Naive thymus-derived CD8-positive, alpha-beta T cell (primary cell): ENCODE measurements around the gene LIMK2. TPM values are rescaled to one million over a fixed set of nuclear protein-coding genes. Genes with fewer than 3 reads are reported as not detected.

Experiments
- ATAC-seq, 2 donors: fragments of 150-1000 bp; cut with Tn5 transposase in 1 of 2; sonication (Bioruptor Pico), chemical (Tn5 transposase) in 1 of 2; 1 replicate in 1 of 2; 2 replicates in 1 of 2; pipeline ENCODE4 v1.10.0; 2021; ENCODE audit warnings: mild to moderate bottlenecking in 2 of 2, moderate library complexity in 2 of 2
- POLR2A ChIA-PET: fragments of 350-600 bp; sonication (Branson Sonifier 250); formaldehyde crosslinking; loops from one replicate; lab custom pipeline; 2021; ENCODE audit warnings: antibody characterized with exemption; lab: Charles Lee
- DNase-seq, 10 donors: peaks; one replicate each; pipeline versions ENCODE4 v3.0.0 to v3.0.0-alpha.2; 2020 to 2022
- H3K27ac Mint-ChIP-seq, 10 donors: one replicate each; pipeline ENCODE4 v1.8.0; 2020 to 2022; ENCODE audit warnings: mild to moderate bottlenecking in 10 of 10, mixed read lengths in 10 of 10, moderate library complexity in 4 of 10, inconsistent platforms in 1 of 10
- H3K27me3 Mint-ChIP-seq, 5 donors: one replicate each; pipeline ENCODE4 v1.8.0; 2021 to 2022; ENCODE audit warnings: mixed read lengths in 5 of 5
- H3K36me3 Mint-ChIP-seq, 3 donors: one replicate each; pipeline ENCODE4 v1.8.0; 2020 to 2022; ENCODE audit warnings: mixed read lengths in 3 of 3, mild to moderate bottlenecking in 2 of 3, inconsistent platforms in 1 of 3
- H3K4me1 Mint-ChIP-seq, 4 donors: one replicate each; pipeline ENCODE4 v1.8.0; 2021 to 2022; ENCODE audit warnings: mixed read lengths in 4 of 4
- H3K4me3 Mint-ChIP-seq, 10 donors: one replicate each; pipeline ENCODE4 v1.8.0; 2020 to 2022; ENCODE audit warnings: mild to moderate bottlenecking in 10 of 10, mixed read lengths in 10 of 10, moderate library complexity in 6 of 10, inconsistent platforms in 1 of 10
- H3K9me3 Mint-ChIP-seq, 9 donors: one replicate each; pipeline ENCODE4 v1.8.0; 2020 to 2022; ENCODE audit warnings: mixed read lengths in 9 of 9, mild to moderate bottlenecking in 3 of 9, inconsistent platforms in 1 of 9, moderate library complexity in 1 of 9
- polyA plus RNA-seq, 3 donors: library from polyadenylated mRNA; unstranded; fragments of 300-500 nt; fragmentation: Illumina TruSeq; gene quantifications; one replicate each; pipeline ENCODE4 v1.2.3, GENCODE V29; 2021
- total RNA-seq, 8 experiments: library from RNA in 2 of 8; stranded (reverse) in 2 of 8; gene quantifications; one replicate each; pipeline ENCODE4 v1.2.3 and lab custom pipeline; 2021 to 2026

Gene LIMK2
- total and polyA plus RNA-seq, 5 experiments from 2014 or later, result 7.4 to 26.5 (median 20.7) TPM

DNA sequence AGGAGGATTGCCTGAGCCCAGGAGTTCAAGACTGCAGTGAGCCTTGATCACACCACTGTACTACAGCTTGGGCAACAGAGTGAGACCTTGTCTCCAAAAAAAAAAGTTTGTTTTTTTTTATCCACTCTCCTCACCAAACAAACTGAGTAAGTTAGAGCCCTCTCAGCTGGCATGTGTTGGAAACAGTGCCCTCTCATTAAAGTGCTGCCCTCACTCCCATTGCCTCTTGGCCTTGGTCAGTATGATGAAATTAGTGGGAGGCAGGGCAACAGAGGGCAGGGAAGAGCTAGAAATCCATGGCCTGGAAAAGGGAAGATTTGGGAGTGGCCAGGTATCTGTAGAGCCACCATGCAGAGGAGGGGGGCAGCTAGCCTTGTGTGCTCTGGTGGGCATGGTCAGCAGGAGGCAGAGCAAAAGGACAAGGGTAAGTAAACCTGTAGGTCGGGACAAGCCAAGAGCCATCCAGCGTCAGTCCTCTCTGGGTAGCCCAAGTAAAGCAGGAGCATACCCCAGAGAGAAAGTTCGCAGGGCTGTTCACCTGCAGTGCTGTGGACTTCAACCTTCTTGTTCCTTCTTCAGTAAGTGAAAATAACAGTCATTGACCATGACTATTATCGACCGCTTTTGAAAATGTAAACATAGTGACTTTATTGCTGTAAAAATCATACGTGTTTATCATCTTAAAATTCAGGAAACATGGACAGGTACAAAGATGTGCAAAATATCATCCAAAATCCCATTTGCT lies 52.0 kb downstream of the LIMK2 start:
- no peaks in the 10 kb centered on the region for H3K9me3 Mint-ChIP-seq
- peaks cover 0 to 62% (median 22%) of the 10 kb centered on the region in 3 donors for H3K36me3 Mint-ChIP-seq
- POLR2A ChIA-PET, result interaction anchor here (1.1 to 2.5 kb wide), 3 partner anchors 9 to 15 kb away, joined by 4 to 7 read pairs (median 6); no protein-coding TSS in a partner anchor
- H3K27me3 Mint-ChIP-seq, result no peaks in the 10 kb centered on the region
- peak overlapping the region in 1 of 10 donors; percentile 66 for H3K27ac Mint-ChIP-seq
- DNase-seq (peak in 1 of 10 donors; percentile 15), ATAC-seq (no peak)
- peaks cover 2 to 18% (median 12%) of the 10 kb centered on the region in 4 donors for H3K4me1 Mint-ChIP-seq
- H3K4me3 Mint-ChIP-seq, result no peak overlapping the region

DNA sequence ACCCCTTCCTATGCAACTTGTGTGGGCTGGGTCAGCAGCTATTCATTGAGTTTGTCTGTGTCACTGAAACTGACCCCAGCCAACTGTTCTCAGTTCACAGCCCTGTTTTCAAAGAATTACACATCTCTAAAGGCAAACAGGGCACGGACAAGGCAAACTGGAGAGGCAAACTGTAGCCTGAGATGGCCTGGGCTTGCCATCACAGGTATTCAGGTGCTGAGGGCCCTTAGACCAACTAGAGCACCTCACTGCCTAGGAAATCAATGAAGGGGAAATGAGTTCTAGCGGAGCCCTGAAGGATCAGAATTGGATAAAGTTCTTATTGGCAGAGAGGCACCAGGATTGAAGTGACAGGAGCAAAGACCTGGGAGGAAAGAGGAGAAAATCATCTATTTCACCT lies 56.2 kb downstream of the LIMK2 start:
- POLR2A ChIA-PET, result interaction anchor here (1.6 to 22.1 kb wide), 4 partner anchors 10 to 57 kb away, joined by 3 to 1498 read pairs (median 75); partner anchors contain the start of genes LIMK2 and PIK3IP1
- DNase-seq (peak in 1 of 10 donors; percentile 8), ATAC-seq (no peak)
- peak overlapping the region in 6 of 10 donors; percentile 18 to 74 (median 36) for H3K27ac Mint-ChIP-seq
- H3K9me3 Mint-ChIP-seq, result no peaks in the 10 kb centered on the region
- no peak overlapping the region for H3K4me3 Mint-ChIP-seq
- peaks cover 0 to 32% (median 10%) of the 10 kb centered on the region in 3 donors for H3K36me3 Mint-ChIP-seq
- no peaks in the 10 kb centered on the region for H3K27me3 Mint-ChIP-seq
- peaks cover 33 to 54% (median 37%) of the 10 kb centered on the region in 4 donors for H3K4me1 Mint-ChIP-seq

DNA sequence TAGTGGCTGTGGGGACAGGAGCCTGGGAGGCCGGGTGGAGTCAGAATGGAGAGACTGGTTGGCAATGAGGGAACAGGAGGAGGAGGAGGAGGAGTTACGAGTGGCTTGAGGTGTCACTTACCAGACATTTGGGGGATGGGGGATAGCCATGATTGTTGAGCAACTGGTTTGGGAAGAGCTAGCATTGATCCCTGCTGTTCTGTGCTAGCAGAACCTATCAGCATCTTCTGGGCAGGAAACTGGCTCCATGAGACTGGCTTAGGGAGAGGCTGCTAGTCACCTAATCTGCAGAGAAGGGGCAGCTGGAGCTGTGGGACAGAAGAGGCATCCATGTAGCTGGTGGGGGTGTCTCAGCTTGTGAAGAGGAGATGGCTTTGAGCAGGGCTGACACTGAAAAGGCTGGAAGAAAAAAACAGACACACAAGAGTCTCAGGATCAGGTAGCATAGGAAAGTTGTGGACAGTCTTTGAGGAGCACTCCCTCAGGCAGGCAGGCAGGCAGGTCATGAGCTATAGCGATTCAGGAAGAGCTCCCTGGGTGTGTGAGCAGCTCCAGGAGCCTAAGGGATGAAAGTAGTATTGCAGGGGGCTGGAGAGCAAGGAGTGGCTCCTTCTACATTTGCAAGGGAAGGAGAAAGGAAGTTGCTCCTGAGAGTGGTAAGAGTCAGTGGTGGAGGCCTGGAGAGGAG lies 57.9 kb downstream of the LIMK2 start:
- Mint-ChIP-seq H3K27me3 (no peaks in the 10 kb centered on the region), H3K27ac (peak overlapping the region; percentile 24 to 95 (median 88)), H3K9me3 (no peaks in the 10 kb centered on the region), H3K4me3 (peak overlapping the region in 3 of 10 donors; percentile 5 to 74 (median 35)), H3K36me3 (peaks cover 0 to 35% (median 8%) of the 10 kb centered on the region in 3 donors), H3K4me1 (peaks cover 41 to 70% (median 51%) of the 10 kb centered on the region in 4 donors)
- ATAC-seq (no peak), DNase-seq (peak in 1 of 10 donors; percentile 34)
- POLR2A ChIA-PET, result interaction anchor here (0.6 to 22.1 kb wide), 10 partner anchors 8 to 688 kb away, joined by 3 to 1498 read pairs (median 21); partner anchors contain the start of genes LIMK2, PATZ1 and PIK3IP1

DNA sequence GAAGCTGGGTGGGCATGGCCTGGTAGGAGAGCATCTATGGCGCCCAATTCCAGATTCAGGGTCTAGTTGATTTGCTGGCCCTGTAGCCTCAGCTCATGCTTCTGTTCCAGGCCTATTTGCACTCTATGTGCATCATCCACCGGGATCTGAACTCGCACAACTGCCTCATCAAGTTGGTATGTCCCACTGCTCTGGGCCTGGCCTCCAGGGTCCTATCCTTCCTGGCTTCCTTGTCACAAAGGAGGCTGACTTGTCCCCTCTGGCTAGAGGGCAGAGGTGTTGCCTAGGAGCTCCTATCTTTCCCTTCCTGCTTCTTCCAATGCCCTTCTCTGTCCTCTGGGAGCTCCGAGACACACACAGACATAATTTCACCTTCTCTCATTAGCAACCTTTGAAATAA lies 58.9 kb downstream of the LIMK2 start:
- no peaks in the 10 kb centered on the region for H3K27me3 Mint-ChIP-seq
- peak overlapping the region in 4 of 10 donors; percentile 6 to 68 (median 50) for H3K4me3 Mint-ChIP-seq
- ATAC-seq, result no peak
- H3K9me3 Mint-ChIP-seq, result no peaks in the 10 kb centered on the region
- H3K27ac Mint-ChIP-seq, result peak overlapping the region; percentile 79 to 97 (median 94)
- DNase-seq, result peak in 1 of 10 donors; percentile 30
- POLR2A ChIA-PET, result interaction anchor here (0.6 to 22.1 kb wide), 10 partner anchors 7 to 74 kb away, joined by 3 to 1498 read pairs (median 36); partner anchors contain the start of genes LIMK2, PATZ1 and PIK3IP1
- H3K4me1 Mint-ChIP-seq, result peaks cover 44 to 79% (median 60%) of the 10 kb centered on the region in 4 donors
- peaks cover 0 to 36% (median 8%) of the 10 kb centered on the region in 3 donors for H3K36me3 Mint-ChIP-seq

DNA sequence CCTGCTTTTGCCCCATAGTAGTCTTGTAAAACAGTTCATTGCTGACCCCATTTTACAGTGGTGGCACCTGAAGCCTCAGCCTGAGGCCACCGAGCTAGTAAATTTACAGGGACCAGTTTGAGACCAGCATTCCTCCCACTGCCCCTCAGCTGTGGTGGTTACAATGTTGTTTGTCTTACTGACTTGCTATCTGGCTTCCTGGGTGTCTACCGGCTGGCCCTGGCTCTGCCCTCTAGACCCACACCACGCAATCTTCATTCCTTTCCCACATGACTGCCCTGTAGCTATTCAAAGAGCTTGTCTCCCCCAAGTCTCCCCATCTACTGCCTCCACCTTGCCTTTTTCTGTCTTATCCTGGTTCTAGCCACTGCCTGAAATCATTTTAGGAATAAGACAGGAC lies 59.4 kb downstream of the LIMK2 start:
- DNase-seq (no peak), ATAC-seq (peak in 1 of 2 donors; percentile 24)
- H3K27ac Mint-ChIP-seq, result peak overlapping the region; percentile 79 to 97 (median 94)
- peaks cover 0 to 35% (median 8%) of the 10 kb centered on the region in 3 donors for H3K36me3 Mint-ChIP-seq
- peaks cover 44 to 77% (median 63%) of the 10 kb centered on the region in 4 donors for H3K4me1 Mint-ChIP-seq
- H3K9me3 Mint-ChIP-seq, result no peaks in the 10 kb centered on the region
- H3K27me3 Mint-ChIP-seq, result no peaks in the 10 kb centered on the region
- H3K4me3 Mint-ChIP-seq, result peak overlapping the region in 4 of 10 donors; percentile 6 to 68 (median 50)
- POLR2A ChIA-PET, result interaction anchor here (0.7 to 22.1 kb wide), 9 partner anchors 7 to 74 kb away, joined by 3 to 1498 read pairs (median 38); partner anchors contain the start of genes LIMK2, PATZ1 and PIK3IP1

DNA sequence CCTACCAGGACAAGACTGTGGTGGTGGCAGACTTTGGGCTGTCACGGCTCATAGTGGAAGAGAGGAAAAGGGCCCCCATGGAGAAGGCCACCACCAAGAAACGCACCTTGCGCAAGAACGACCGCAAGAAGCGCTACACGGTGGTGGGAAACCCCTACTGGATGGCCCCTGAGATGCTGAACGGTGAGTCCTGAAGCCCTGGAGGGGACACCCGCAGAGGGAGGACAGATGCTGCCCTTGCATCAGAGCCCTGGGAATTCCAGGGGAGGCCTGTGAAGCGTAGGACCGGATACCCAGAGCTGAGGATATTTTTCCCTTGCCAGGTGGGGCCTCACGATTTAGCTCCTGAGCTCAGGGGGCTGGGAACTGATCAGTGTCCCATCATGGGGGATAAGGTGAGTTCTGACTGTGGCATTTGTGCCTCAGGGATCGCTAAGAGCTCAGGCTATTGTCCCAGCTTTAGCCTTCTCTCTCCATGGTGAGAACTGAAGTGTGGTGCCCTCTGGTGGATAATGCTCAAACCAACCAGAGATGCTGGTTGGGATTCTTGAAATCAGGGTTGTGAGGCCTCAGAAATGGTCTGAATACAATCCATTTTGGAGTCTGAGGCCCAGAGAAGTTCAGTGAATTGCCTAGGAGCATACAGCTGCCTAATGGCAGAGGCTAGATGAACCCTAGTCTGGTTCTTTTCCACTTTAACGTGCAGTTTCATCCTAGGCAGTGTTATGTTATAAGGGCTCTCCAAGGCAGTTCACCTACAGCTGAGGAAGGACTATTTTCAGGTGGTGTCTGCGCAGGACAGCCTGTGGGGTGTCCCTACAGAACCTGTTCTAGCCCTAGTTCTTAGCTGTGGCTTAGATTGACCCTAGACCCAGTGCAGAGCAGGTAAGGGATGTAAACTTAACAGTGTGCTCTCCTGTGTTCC lies 60.7 kb downstream of the LIMK2 start:
- peak; percentile 65 to 66 for ATAC-seq
- Mint-ChIP-seq H3K36me3 (peaks cover 0 to 28% (median 5%) of the 10 kb centered on the region in 3 donors), H3K27me3 (no peaks in the 10 kb centered on the region), H3K9me3 (no peaks in the 10 kb centered on the region), H3K27ac (peak overlapping the region; percentile 89 to 97 (median 94)), H3K4me1 (peaks cover 42 to 82% (median 73%) of the 10 kb centered on the region in 4 donors), H3K4me3 (peak overlapping the region in 8 of 10 donors; percentile 7 to 66 (median 24))
- DNase-seq, result peak in 7 of 10 donors; percentile 49 to 77 (median 53)
- POLR2A ChIA-PET, result interaction anchor here (0.7 to 22.1 kb wide), 15 partner anchors 9 to 637 kb away, joined by 3 to 1498 read pairs (median 4); partner anchors contain the start of genes DRG1, LIMK2, PATZ1 and PIK3IP1

DNA sequence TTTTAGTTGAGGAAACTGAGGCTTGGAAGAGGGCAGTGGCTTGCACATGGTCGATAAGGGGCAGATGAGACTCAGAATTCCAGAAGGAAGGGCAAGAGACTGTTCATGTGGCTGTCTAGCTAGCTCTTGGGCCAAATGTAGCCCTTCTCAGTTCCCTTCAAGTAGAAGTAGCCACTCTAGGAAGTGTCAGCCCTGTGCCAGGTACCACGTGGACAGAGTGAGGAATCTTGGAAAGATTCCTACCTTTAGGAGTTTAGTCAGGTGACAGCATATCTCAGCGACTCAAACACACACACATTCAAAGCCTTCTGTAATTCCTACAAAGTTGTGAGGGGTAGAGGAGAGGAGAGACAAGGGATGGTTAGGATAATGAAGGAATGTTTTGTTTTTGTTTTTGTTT lies 61.9 kb downstream of the LIMK2 start:
- Mint-ChIP-seq H3K4me1 (peaks cover 52 to 91% (median 82%) of the 10 kb centered on the region in 4 donors), H3K36me3 (peaks cover 0 to 17% (median 1%) of the 10 kb centered on the region in 3 donors)

DNA sequence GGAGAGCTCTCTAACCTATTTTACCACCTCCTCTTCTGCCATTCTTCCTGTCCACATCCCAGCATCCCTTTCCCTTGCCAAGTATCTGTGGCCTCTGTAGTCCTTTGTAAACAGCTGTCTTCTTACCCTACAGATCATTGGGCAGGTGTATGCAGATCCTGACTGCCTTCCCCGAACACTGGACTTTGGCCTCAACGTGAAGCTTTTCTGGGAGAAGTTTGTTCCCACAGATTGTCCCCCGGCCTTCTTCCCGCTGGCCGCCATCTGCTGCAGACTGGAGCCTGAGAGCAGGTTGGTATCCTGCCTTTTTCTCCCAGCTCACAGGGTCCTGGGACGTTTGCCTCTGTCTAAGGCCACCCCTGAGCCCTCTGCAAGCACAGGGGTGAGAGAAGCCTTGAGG lies 62.9 kb downstream of the LIMK2 start:
- H3K27me3 Mint-ChIP-seq, result no peaks in the 10 kb centered on the region
- no peak for DNase-seq
- ATAC-seq, result no peak
- H3K36me3 Mint-ChIP-seq, result peaks cover 0 to 22% (median 7%) of the 10 kb centered on the region in 3 donors
- peak overlapping the region in 7 of 10 donors; percentile 9 to 79 (median 58) for H3K4me3 Mint-ChIP-seq
- peak overlapping the region; percentile 93 to 97 (median 95) for H3K27ac Mint-ChIP-seq
- POLR2A ChIA-PET, result interaction anchor here (0.6 to 22.1 kb wide), 11 partner anchors 9 to 1137 kb away, joined by 4 to 1498 read pairs (median 8); partner anchors contain the start of genes LIMK2, PATZ1, PIK3IP1 and RTCB
- H3K4me1 Mint-ChIP-seq, result peaks cover 56 to 94% (median 87%) of the 10 kb centered on the region in 4 donors
- no peaks in the 10 kb centered on the region for H3K9me3 Mint-ChIP-seq

More for the DNA sequence above, 61.9 kb downstream of the LIMK2 start:
- H3K27me3 Mint-ChIP-seq, result no peaks in the 10 kb centered on the region
- no peaks in the 10 kb centered on the region for H3K9me3 Mint-ChIP-seq
- ATAC-seq (no peak), DNase-seq (no peak)
- H3K4me3 Mint-ChIP-seq, result peak overlapping the region in 4 of 10 donors; percentile 12 to 72 (median 42)
- POLR2A ChIA-PET, result interaction anchor here (0.6 to 22.1 kb wide), 9 partner anchors 10 to 71 kb away, joined by 4 to 1498 read pairs (median 34); partner anchors contain the start of genes LIMK2, PATZ1 and PIK3IP1
- H3K27ac Mint-ChIP-seq, result peak overlapping the region; percentile 93 to 97 (median 95)

DNA sequence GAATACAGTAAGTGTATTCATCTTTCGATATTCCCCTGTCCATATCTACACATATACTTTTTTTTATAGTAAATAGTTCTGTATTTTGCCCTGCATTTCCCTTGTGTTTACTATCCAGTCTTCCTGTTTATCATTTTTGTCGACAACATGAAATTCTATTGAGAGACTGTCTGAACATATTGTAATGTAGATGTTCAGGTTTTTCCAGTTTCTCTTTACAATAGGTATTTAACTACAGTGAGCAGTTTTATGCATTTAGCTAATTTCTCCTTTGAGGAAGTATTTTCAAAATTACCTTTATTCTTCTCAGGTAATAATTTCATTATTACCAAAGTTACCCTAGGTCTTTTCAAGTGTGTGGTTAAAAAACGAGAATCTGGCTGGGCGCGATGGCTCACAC lies 63.5 kb downstream of the LIMK2 start:
- no peaks in the 10 kb centered on the region for H3K9me3 Mint-ChIP-seq
- no peaks in the 10 kb centered on the region for H3K27me3 Mint-ChIP-seq
- peak overlapping the region; percentile 93 to 97 (median 95) for H3K27ac Mint-ChIP-seq
- POLR2A ChIA-PET, result interaction anchor here (0.6 to 22.1 kb wide), 8 partner anchors 8 to 478 kb away, joined by 4 to 1498 read pairs (median 59); partner anchors contain the start of genes LIMK2, PATZ1 and PIK3IP1
- H3K4me3 Mint-ChIP-seq, result peak overlapping the region in 8 of 10 donors; percentile 28 to 79 (median 51)
- no peak for ATAC-seq
- H3K4me1 Mint-ChIP-seq, result peaks cover 54 to 94% (median 87%) of the 10 kb centered on the region in 4 donors
- no peak for DNase-seq
- H3K36me3 Mint-ChIP-seq, result peaks cover 0 to 27% (median 12%) of the 10 kb centered on the region in 3 donors

DNA sequence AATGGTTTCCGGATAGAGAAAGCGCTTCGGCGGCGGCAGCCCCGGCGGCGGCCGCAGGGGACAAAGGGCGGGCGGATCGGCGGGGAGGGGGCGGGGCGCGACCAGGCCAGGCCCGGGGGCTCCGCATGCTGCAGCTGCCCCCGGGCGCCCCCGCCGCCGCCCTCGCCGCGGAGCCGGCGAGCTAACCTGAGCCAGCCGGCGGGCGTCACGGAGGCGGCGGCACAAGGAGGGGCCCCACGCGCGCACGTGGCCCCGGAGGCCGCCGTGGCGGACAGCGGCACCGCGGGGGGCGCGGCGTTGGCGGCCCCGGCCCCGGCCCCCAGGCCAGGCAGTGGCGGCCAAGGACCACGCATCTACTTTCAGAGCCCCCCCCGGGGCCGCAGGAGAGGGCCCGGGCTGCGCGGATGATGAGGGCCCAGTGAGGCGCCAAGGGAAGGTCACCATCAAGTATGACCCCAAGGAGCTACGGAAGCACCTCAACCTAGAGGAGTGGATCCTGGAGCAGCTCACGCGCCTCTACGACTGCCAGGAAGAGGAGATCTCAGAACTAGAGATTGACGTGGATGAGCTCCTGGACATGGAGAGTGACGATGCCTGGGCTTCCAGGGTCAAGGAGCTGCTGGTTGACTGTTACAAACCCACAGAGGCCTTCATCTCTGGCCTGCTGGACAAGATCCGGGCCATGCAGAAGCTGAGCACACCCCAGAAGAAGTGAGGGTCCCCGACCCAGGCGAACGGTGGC lies 64.5 kb downstream of the LIMK2 start:
- DNase-seq, result no peak

More for the DNA sequence above, 64.5 kb downstream of the LIMK2 start:
- H3K36me3 Mint-ChIP-seq, result peaks cover 0 to 38% (median 21%) of the 10 kb centered on the region in 3 donors
- peak overlapping the region; percentile 3 to 96 (median 49) for H3K4me3 Mint-ChIP-seq
- peak overlapping the region; percentile 93 to 100 (median 96) for H3K27ac Mint-ChIP-seq
- H3K4me1 Mint-ChIP-seq, result peaks cover 49 to 94% (median 88%) of the 10 kb centered on the region in 4 donors
- no peak for ATAC-seq
- H3K9me3 Mint-ChIP-seq, result no peaks in the 10 kb centered on the region
- no peaks in the 10 kb centered on the region for H3K27me3 Mint-ChIP-seq
- POLR2A ChIA-PET, result interaction anchor here (0.6 to 22.1 kb wide), 10 partner anchors 7 to 465 kb away, joined by 3 to 1498 read pairs (median 24); partner anchors contain the start of genes LIMK2, PATZ1 and PIK3IP1
